Measurements from ENCODE around the gene C1orf35.

Gene C1orf35

DNA sequence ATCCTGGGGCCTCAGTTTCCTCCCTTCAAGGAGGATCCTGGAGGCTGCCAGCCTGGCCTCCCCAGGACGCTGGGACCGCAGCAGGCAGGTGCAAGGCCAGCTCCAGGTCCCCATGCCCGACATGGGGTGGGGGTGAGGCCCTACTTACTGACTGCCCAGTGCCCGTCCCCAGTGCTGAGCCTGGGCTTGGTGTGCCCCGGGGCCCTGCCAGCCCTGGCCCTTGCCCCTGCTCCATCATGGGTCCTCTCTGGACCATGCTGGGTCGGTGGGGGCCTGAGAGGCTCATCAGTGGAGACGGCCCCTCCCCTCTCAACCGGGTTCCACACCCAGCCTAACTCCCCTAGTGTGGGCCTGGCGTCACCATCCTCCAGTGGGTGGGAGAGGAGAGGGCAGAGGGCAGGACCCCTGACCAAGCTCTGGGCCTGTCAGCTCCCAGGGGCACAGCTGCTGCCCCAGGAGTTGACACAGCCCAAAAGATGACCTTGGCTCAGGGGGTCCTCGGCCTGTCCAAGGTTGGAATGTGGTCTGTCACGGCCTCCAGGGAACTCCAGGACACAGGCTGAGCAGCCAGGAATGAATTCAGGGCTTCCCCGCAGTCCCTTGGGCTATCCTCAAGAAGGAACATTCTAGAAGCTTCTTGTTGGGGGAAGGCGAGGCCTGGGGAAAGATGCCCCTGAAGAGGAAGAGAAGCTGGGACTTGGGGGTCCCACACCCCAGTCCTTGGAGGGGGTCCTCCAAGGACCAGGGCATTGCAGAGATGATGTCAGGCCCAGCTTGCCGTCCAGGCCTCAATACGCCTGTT, 38.2 kb downstream of the C1orf35 start:
- Histone ChIP-seq H3K9me3 (ENCODE audit: control insufficient read depth in 2 of 2, low read length in 2 of 2) (no peaks in the 10 kb centered on the region), H3K27me3 (ENCODE audit: control insufficient read depth in 2 of 2, insufficient read depth in 2 of 2, low read length in 2 of 2) (peaks cover 22 to 29% of the 10 kb centered on the region in 2 donors), H3K27ac (ENCODE audit: low read depth in 2 of 2, low read length in 2 of 2) (no peak overlapping the region), H3K4me3 (ENCODE audit: low read length in 2 of 2) (no peak overlapping the region), H3K36me3 (ENCODE audit: control insufficient read depth in 2 of 2, insufficient read depth in 2 of 2, low read length in 2 of 2) (no peaks in the 10 kb centered on the region), H3K9ac (ENCODE audit: low read depth in 1 of 2, low read length in 2 of 2) (no peak overlapping the region), H3K4me1 (ENCODE audit: control insufficient read depth in 2 of 2, insufficient read depth in 2 of 2, low read length in 2 of 2) (peaks cover 0 to 7% of the 10 kb centered on the region in 2 donors)

DNA sequence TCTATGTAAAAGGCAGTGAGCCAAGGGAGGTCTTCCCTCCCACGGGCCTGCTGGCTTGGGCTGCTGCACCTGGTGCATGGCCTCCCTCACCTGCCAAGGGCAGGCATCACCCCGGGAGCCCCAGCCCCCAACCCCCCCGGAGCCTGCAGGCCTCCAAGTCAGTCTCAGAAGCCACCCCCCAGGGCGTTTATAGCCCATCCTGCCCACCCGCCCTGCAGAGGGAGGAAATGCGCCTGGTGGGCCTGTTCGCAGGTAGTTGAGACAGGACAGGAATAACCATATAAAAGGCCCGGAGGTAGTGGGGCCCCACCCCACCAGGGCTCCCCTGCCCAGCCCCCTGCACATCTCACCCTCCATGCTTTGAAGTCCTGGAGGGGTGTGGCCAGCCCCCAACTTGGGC, 38.8 kb downstream of the C1orf35 start:
- H3K4me3 ChIP-seq (ENCODE audit: low read length in 2 of 2), result no peak overlapping the region
- peaks cover 22 to 24% of the 10 kb centered on the region in 2 donors for H3K27me3 ChIP-seq (ENCODE audit: control insufficient read depth in 2 of 2, insufficient read depth in 2 of 2, low read length in 2 of 2)
- H3K9ac ChIP-seq (ENCODE audit: low read depth in 1 of 2, low read length in 2 of 2), result no peak overlapping the region
- no peak overlapping the region for H3K27ac ChIP-seq (ENCODE audit: low read depth in 2 of 2, low read length in 2 of 2)
- no peaks in the 10 kb centered on the region for H3K9me3 ChIP-seq (ENCODE audit: control insufficient read depth in 2 of 2, low read length in 2 of 2)
- peaks cover under 1 to 7% of the 10 kb centered on the region in 2 donors for H3K4me1 ChIP-seq (ENCODE audit: control insufficient read depth in 2 of 2, insufficient read depth in 2 of 2, low read length in 2 of 2)
- no peaks in the 10 kb centered on the region for H3K36me3 ChIP-seq (ENCODE audit: control insufficient read depth in 2 of 2, insufficient read depth in 2 of 2, low read length in 2 of 2)

DNA sequence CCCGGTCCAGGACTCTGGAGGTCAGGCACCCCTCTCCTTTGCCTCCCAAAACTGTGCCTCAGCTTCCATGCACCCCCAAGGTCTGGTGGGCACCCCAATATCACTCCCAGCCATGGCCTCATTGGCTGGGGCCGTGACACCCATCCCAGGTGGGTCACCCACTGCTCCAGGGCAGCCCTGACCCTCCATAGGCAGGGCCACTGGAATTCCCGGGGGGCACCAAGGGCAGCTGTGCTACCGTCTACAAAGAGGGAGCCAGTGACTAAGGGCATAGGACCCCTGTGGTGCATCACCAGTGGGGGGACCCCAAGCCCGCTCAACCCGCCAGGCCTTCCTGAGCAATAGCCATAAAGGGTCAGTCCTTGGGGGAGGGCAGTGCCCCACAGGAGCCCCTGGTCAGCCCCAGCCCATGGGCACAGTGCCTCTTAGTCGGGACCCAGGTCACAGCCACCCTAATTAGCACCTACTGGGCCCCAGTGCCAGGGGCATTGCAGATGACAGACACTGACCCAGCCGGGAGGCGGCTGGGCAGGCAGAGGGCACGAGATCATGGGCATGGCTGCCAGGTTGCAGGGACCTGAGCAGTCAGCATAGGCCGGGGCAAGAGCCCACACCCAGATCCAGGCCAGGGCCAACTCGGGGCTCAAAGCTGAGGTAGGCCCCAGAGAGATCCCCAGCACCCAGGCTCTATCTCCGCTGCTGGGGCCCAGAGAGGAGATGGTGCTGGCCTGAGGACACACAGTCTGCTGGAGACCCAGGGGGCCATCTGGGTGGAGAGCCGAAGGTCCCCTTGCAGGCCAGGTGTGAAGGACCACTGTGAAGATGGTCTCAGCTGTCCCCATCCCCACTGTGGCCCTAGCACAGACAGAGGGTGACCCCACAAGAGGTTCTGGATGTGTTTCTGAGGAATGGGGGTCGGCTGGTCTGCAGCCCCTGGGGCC, 39.6 kb downstream of the C1orf35 start:
- Histone ChIP-seq H3K36me3 (ENCODE audit: control insufficient read depth in 2 of 2, insufficient read depth in 2 of 2, low read length in 2 of 2) (no peaks in the 10 kb centered on the region), H3K9me3 (ENCODE audit: control insufficient read depth in 2 of 2, low read length in 2 of 2) (no peaks in the 10 kb centered on the region), H3K4me1 (ENCODE audit: control insufficient read depth in 2 of 2, insufficient read depth in 2 of 2, low read length in 2 of 2) (peaks cover 5 to 9% of the 10 kb centered on the region in 2 donors), H3K27ac (ENCODE audit: low read depth in 2 of 2, low read length in 2 of 2) (no peak overlapping the region), H3K27me3 (ENCODE audit: control insufficient read depth in 2 of 2, insufficient read depth in 2 of 2, low read length in 2 of 2) (peaks cover 25% of the 10 kb centered on the region in 2 donors), H3K9ac (ENCODE audit: low read depth in 1 of 2, low read length in 2 of 2) (no peak overlapping the region), H3K4me3 (ENCODE audit: low read length in 2 of 2) (no peak overlapping the region)

DNA sequence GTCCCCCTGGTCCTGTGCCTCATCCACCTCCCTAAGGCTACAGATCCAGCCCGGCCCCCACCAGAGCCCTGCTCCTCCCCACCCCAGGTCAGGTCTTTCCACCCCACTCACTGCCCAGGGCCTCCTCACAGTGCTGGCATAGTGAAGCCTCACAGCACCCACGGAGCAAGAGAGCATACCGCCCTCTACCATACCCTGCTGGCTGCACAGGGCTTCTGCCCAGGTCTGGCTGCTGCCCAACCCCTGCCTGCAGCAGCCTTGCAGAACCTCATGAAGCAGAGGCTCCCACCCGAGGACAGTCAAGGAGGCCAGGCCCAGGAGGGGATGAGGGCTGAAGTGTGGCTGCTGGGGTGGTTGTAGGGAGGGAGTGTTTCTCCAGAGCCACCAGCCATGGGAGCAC, 40.3 kb downstream of the C1orf35 start:
- Histone ChIP-seq H3K27me3 (ENCODE audit: control insufficient read depth in 2 of 2, insufficient read depth in 2 of 2, low read length in 2 of 2) (peaks cover 27 to 30% of the 10 kb centered on the region in 2 donors), H3K36me3 (ENCODE audit: control insufficient read depth in 2 of 2, insufficient read depth in 2 of 2, low read length in 2 of 2) (no peaks in the 10 kb centered on the region), H3K4me1 (ENCODE audit: control insufficient read depth in 2 of 2, insufficient read depth in 2 of 2, low read length in 2 of 2) (peaks cover 5 to 9% of the 10 kb centered on the region in 2 donors), H3K4me3 (ENCODE audit: low read length in 2 of 2) (no peak overlapping the region), H3K9ac (ENCODE audit: low read depth in 1 of 2, low read length in 2 of 2) (no peak overlapping the region), H3K9me3 (ENCODE audit: control insufficient read depth in 2 of 2, low read length in 2 of 2) (no peaks in the 10 kb centered on the region), H3K27ac (ENCODE audit: low read depth in 2 of 2, low read length in 2 of 2) (no peak overlapping the region)

DNA sequence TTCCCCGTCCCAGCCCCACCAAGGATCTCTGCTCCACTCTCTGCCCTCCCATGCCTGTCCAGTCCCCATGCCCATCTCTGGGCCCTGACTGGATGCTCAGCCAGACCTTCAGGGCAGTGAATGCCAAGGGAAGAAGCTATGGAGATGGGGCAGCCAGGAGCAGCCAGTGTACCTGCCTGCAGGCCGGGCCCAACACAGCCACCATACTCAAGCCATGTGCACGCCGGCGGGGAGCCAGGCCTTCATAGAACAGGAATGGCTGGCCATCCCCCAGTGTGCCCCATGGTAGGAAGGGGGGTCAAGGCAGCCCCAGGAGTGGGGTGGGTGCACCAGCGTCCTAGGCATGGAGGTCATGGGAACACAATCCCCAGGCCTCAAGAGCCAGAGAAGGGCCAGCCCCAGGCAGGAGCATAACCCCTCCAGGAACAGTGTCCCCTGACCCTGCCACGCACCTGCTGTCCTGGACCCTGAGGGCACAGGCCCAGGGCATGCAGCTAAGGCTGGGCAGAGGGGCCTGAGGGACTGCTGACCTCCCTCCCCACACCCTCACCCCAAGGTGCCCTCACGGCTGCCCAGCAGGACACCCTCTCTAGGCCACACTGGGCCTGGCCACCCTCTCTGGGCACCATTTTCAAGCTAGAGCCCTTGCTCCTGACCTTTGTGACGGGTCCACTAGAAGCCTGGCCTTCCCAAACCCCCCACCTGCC, 40.9 kb downstream of the C1orf35 start:
- peaks cover 26 to 27% of the 10 kb centered on the region in 2 donors for H3K27me3 ChIP-seq (ENCODE audit: control insufficient read depth in 2 of 2, insufficient read depth in 2 of 2, low read length in 2 of 2)
- no peak overlapping the region for H3K4me3 ChIP-seq (ENCODE audit: low read length in 2 of 2)
- no peaks in the 10 kb centered on the region for H3K9me3 ChIP-seq (ENCODE audit: control insufficient read depth in 2 of 2, low read length in 2 of 2)
- H3K9ac ChIP-seq (ENCODE audit: low read depth in 1 of 2, low read length in 2 of 2), result no peak overlapping the region
- H3K27ac ChIP-seq (ENCODE audit: low read depth in 2 of 2, low read length in 2 of 2), result no peak overlapping the region
- H3K36me3 ChIP-seq (ENCODE audit: control insufficient read depth in 2 of 2, insufficient read depth in 2 of 2, low read length in 2 of 2), result no peaks in the 10 kb centered on the region
- peaks cover 5 to 9% of the 10 kb centered on the region in 2 donors for H3K4me1 ChIP-seq (ENCODE audit: control insufficient read depth in 2 of 2, insufficient read depth in 2 of 2, low read length in 2 of 2)

DNA sequence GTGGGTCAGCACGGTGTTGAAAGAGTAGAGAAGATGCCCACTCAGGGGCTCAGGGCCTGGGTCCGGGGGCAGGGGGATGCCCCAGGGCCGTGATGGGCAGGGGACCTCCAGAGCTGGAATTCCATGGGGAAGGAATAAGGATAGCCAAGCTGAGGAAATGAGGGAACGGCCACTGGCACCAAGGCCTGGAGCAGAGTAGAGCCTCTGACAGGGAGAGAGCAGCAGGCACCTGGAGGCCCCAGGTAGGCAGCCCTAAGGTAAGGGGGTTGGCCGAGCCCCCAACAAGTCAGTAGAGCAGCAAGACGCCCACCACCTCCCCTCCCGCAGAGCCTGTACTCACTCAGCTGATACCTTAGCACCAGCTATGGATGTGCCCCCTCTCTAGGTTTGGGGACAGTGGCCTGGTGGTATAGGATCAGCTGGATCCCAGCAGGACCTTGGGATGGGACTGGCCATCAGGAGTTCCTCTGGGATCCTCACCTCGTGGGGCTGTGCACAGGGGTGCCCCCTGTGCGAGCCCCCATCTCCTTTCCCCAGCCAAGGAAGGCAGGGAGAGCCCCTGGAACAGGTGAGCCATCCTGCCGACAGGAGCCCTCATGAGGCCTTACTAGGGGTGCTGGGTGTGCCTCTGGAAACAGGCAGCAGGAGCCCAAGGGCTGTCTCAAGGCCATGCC, 41.6 kb downstream of the C1orf35 start:
- peaks cover 25 to 26% of the 10 kb centered on the region in 2 donors for H3K27me3 ChIP-seq (ENCODE audit: control insufficient read depth in 2 of 2, insufficient read depth in 2 of 2, low read length in 2 of 2)
- H3K9me3 ChIP-seq (ENCODE audit: control insufficient read depth in 2 of 2, low read length in 2 of 2), result no peaks in the 10 kb centered on the region
- no peak overlapping the region for H3K4me3 ChIP-seq (ENCODE audit: low read length in 2 of 2)
- H3K9ac ChIP-seq (ENCODE audit: low read depth in 1 of 2, low read length in 2 of 2), result no peak overlapping the region
- no peaks in the 10 kb centered on the region for H3K36me3 ChIP-seq (ENCODE audit: control insufficient read depth in 2 of 2, insufficient read depth in 2 of 2, low read length in 2 of 2)
- no peak overlapping the region for H3K27ac ChIP-seq (ENCODE audit: low read depth in 2 of 2, low read length in 2 of 2)
- peaks cover 5 to 9% of the 10 kb centered on the region in 2 donors for H3K4me1 ChIP-seq (ENCODE audit: control insufficient read depth in 2 of 2, insufficient read depth in 2 of 2, low read length in 2 of 2)

DNA sequence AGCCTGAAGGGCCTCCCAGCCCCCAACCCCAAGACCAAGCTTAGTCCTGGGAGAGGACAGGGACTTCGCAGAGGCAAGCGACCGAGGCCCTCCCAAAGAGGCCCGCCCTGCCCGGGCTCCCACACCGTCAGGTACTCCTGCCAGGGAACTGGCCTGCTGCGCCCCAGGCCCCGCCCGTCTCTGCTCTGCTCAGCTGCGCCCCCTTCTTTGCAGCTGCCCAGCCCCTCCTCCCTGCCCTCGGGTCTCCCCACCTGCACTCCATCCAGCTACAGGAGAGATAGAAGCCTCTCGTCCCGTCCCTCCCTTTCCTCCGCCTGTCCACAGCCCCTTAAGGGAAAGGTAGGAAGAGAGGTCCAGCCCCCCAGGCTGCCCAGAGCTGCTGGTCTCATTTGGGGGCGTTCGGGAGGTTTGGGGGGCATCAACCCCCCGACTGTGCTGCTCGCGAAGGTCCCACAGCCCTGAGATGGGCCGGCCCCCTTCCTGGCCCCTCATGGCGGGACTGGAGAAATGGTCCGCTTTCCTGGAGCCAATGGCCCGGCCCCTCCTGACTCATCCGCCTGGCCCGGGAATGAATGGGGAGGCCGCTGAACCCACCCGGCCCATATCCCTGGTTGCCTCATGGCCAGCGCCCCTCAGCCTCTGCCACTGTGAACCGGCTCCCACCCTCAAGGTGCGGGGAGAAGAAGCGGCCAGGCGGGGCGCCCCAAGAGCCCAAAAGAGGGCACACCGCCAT, 42.5 kb downstream of the C1orf35 start:
- Histone ChIP-seq H3K9me3 (ENCODE audit: control insufficient read depth in 2 of 2, low read length in 2 of 2) (no peaks in the 10 kb centered on the region), H3K4me3 (ENCODE audit: low read length in 2 of 2) (peak overlapping the region; percentile 58 to 69), H3K27me3 (ENCODE audit: control insufficient read depth in 2 of 2, insufficient read depth in 2 of 2, low read length in 2 of 2) (peaks cover 26 to 29% of the 10 kb centered on the region in 2 donors), H3K4me1 (ENCODE audit: control insufficient read depth in 2 of 2, insufficient read depth in 2 of 2, low read length in 2 of 2) (peaks cover 5 to 9% of the 10 kb centered on the region in 2 donors), H3K9ac (ENCODE audit: low read depth in 1 of 2, low read length in 2 of 2) (peak overlapping the region in 1 of 2 donors; percentile 75), H3K27ac (ENCODE audit: low read depth in 2 of 2, low read length in 2 of 2) (peak overlapping the region; percentile 17 to 71), H3K36me3 (ENCODE audit: control insufficient read depth in 2 of 2, insufficient read depth in 2 of 2, low read length in 2 of 2) (no peaks in the 10 kb centered on the region)

DNA sequence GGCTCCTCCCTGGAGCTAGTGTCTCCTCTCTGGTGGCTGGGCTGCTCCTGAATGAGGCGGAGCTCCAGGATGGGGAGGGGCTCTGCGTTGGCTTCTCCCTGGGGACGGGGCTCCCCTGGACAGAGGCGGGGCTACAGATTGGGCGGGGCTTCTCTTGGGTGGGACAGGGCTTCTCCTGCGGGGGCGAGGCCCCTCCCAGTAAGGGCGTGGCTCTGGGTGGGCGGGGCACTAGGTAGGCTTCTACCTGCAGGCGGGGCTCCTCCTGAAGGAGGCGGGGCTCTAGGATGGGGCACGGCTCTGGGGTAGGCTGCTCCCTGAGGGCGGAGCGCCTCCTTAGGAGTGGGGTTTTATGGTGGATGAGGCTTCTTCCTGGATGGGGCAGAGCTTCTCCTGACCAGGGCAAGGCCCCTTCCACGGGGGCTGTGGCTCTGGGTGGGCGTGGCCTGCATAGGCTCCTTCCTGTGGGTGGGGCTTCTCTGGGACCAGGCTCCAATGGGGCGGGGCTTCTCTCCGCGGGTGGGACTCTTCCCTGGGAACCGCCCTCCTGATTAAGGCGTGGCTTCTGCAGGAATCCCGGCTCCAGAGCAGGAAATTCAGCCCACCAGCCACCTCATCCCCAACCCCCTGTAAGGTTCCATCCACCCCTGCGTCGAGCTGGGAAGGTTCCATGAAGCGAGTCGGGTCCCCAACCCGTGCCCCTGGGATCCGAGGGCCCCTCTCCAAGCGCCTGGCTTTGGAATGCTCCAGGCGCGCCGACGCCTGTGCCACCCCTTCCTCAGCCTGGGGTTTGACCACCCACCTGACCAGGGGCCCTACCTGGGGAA, 43.3 kb downstream of the C1orf35 start:
- peak overlapping the region; percentile 58 to 69 for H3K4me3 ChIP-seq (ENCODE audit: low read length in 2 of 2)
- no peaks in the 10 kb centered on the region for H3K36me3 ChIP-seq (ENCODE audit: control insufficient read depth in 2 of 2, insufficient read depth in 2 of 2, low read length in 2 of 2)
- peak overlapping the region in 1 of 2 donors; percentile 75 for H3K9ac ChIP-seq (ENCODE audit: low read depth in 1 of 2, low read length in 2 of 2)
- H3K9me3 ChIP-seq (ENCODE audit: control insufficient read depth in 2 of 2, low read length in 2 of 2), result no peaks in the 10 kb centered on the region
- peaks cover 5 to 9% of the 10 kb centered on the region in 2 donors for H3K4me1 ChIP-seq (ENCODE audit: control insufficient read depth in 2 of 2, insufficient read depth in 2 of 2, low read length in 2 of 2)
- peaks cover 26 to 29% of the 10 kb centered on the region in 2 donors for H3K27me3 ChIP-seq (ENCODE audit: control insufficient read depth in 2 of 2, insufficient read depth in 2 of 2, low read length in 2 of 2)
- H3K27ac ChIP-seq (ENCODE audit: low read depth in 2 of 2, low read length in 2 of 2), result peak overlapping the region; percentile 17 to 71

All from mucosa of rectum (tissue), 2 donors.